Immature natural killer cell (primary cell): ENCODE results near the gene DMAP1. TPM values are rescaled to one million over a fixed set of nuclear protein-coding genes. Genes with fewer than 3 reads are reported as not detected.

Experiments
- DNase-seq, 3 donors: peaks; one replicate each; pipeline ENCODE4 v3.0.0; 2022; ENCODE audit warnings: mixed read lengths in 1 of 3
- H3K27ac Mint-ChIP-seq, 6 donors: one replicate each; pipeline ENCODE4 v1.8.0; 2020; ENCODE audit warnings: mixed read lengths in 6 of 6, mild to moderate bottlenecking in 5 of 6, inconsistent platforms in 4 of 6, moderate library complexity in 3 of 6
- H3K27me3 Mint-ChIP-seq, 3 donors: one replicate each; pipeline ENCODE4 v1.8.0; 2020 to 2021; ENCODE audit warnings: low read depth in 3 of 3, mild to moderate bottlenecking in 3 of 3, mixed read lengths in 3 of 3, moderate library complexity in 3 of 3, inconsistent platforms in 1 of 3
- H3K36me3 Mint-ChIP-seq, 3 donors: one replicate each; pipeline ENCODE4 v1.8.0; 2020; ENCODE audit warnings: mixed read lengths in 3 of 3, inconsistent platforms in 2 of 3, mild to moderate bottlenecking in 2 of 3
- H3K4me1 Mint-ChIP-seq, 2 donors: one replicate each; pipeline ENCODE4 v1.8.0; 2020; ENCODE audit warnings: inconsistent platforms in 2 of 2, mild to moderate bottlenecking in 2 of 2, mixed read lengths in 2 of 2, moderate library complexity in 1 of 2
- H3K4me3 Mint-ChIP-seq, 5 donors: one replicate each; pipeline ENCODE4 v1.8.0; 2020; ENCODE audit warnings: mild to moderate bottlenecking in 5 of 5, mixed read lengths in 5 of 5, inconsistent platforms in 3 of 5, moderate library complexity in 3 of 5
- H3K9me3 Mint-ChIP-seq, 6 donors: one replicate each; pipeline ENCODE4 v1.8.0; 2020; ENCODE audit warnings: mild to moderate bottlenecking in 6 of 6, mixed read lengths in 6 of 6, inconsistent platforms in 4 of 6, moderate library complexity in 3 of 6
- polyA plus RNA-seq, 3 donors: library from polyadenylated mRNA; unstranded; fragments of 300-500 nt; fragmentation: Illumina TruSeq; gene quantifications; one replicate each; pipeline ENCODE4 v1.2.3, GENCODE V29; 2021

DMAP1 gene
- polyA plus RNA-seq, 3 donors from 2014 or later = 29.4 to 44.3 (median 39.8) TPM

- no peak overlapping the region for H3K27ac Mint-ChIP-seq
- H3K9me3 Mint-ChIP-seq = no peaks in the 10 kb centered on the region
Observed at GRCh38 chr1:44251989-44252671, 38.9 kb downstream of the DMAP1 start.

GRCh38 chr1:44254392-44254910 is 41.2 kb downstream of the DMAP1 start:
- no peak overlapping the region for H3K4me3 Mint-ChIP-seq
- peaks cover 0 to 2% (median 0%) of the 10 kb centered on the region in 3 donors for H3K27me3 Mint-ChIP-seq
- H3K4me1 Mint-ChIP-seq = no peaks in the 10 kb centered on the region
- no peak overlapping the region for H3K27ac Mint-ChIP-seq
- peaks cover 0 to 3% (median 0%) of the 10 kb centered on the region in 3 donors for H3K36me3 Mint-ChIP-seq
- no peak for DNase-seq
- H3K9me3 Mint-ChIP-seq = no peaks in the 10 kb centered on the region

More at GRCh38 chr1:44251989-44252671, 38.9 kb downstream of the DMAP1 start:
- peaks cover 0 to 2% (median 0%) of the 10 kb centered on the region in 3 donors for H3K27me3 Mint-ChIP-seq
- peaks cover 0 to under 1% (median 0%) of the 10 kb centered on the region in 3 donors for H3K36me3 Mint-ChIP-seq
- H3K4me3 Mint-ChIP-seq = no peak overlapping the region
- no peak for DNase-seq
- no peaks in the 10 kb centered on the region for H3K4me1 Mint-ChIP-seq

- Mint-ChIP-seq H3K4me1 (no peaks in the 10 kb centered on the region), H3K27me3 (no peaks in the 10 kb centered on the region), H3K9me3 (no peaks in the 10 kb centered on the region), H3K36me3 (peaks cover 0 to 3% (median 0%) of the 10 kb centered on the region in 3 donors), H3K4me3 (no peak overlapping the region), H3K27ac (no peak overlapping the region)
- no peak for DNase-seq
Observed at GRCh38 chr1:44256762-44257554, 43.7 kb downstream of the DMAP1 start.

- Mint-ChIP-seq H3K9me3 (no peaks in the 10 kb centered on the region), H3K4me3 (no peak overlapping the region), H3K27ac (no peak overlapping the region), H3K36me3 (peaks cover 0 to 3% (median 0%) of the 10 kb centered on the region in 3 donors), H3K4me1 (peaks cover 0 to 6% of the 10 kb centered on the region in 2 donors), H3K27me3 (no peaks in the 10 kb centered on the region)
- no peak for DNase-seq
Observed at GRCh38 chr1:44259090-44259489, 45.8 kb downstream of the DMAP1 start.

- DNase-seq = no peak
- Mint-ChIP-seq H3K4me1 (peaks cover 5 to 12% of the 10 kb centered on the region in 2 donors), H3K9me3 (no peaks in the 10 kb centered on the region), H3K4me3 (no peak overlapping the region), H3K27ac (no peak overlapping the region), H3K36me3 (peaks cover 0 to 3% (median 0%) of the 10 kb centered on the region in 3 donors), H3K27me3 (no peaks in the 10 kb centered on the region)
Observed at GRCh38 chr1:44260792-44261170, 47.5 kb downstream of the DMAP1 start.

GRCh38 chr1:44261171-44261817 is 48.0 kb downstream of the DMAP1 start:
- no peaks in the 10 kb centered on the region for H3K9me3 Mint-ChIP-seq
- H3K4me3 Mint-ChIP-seq = no peak overlapping the region
- DNase-seq = no peak
- H3K4me1 Mint-ChIP-seq = peaks cover 5 to 12% of the 10 kb centered on the region in 2 donors
- no peaks in the 10 kb centered on the region for H3K27me3 Mint-ChIP-seq
- peaks cover 0 to 3% (median 0%) of the 10 kb centered on the region in 3 donors for H3K36me3 Mint-ChIP-seq
- no peak overlapping the region for H3K27ac Mint-ChIP-seq

- H3K4me3 Mint-ChIP-seq = no peak overlapping the region
- no peaks in the 10 kb centered on the region for H3K9me3 Mint-ChIP-seq
- H3K27me3 Mint-ChIP-seq = peaks cover 0 to under 1% (median 0%) of the 10 kb centered on the region in 3 donors
- H3K36me3 Mint-ChIP-seq = peaks cover 0 to 3% (median 0%) of the 10 kb centered on the region in 3 donors
- peaks cover 5 to 12% of the 10 kb centered on the region in 2 donors for H3K4me1 Mint-ChIP-seq
- H3K27ac Mint-ChIP-seq = no peak overlapping the region
- no peak for DNase-seq
Observed at GRCh38 chr1:44261962-44262361, 48.7 kb downstream of the DMAP1 start.

DNA sequence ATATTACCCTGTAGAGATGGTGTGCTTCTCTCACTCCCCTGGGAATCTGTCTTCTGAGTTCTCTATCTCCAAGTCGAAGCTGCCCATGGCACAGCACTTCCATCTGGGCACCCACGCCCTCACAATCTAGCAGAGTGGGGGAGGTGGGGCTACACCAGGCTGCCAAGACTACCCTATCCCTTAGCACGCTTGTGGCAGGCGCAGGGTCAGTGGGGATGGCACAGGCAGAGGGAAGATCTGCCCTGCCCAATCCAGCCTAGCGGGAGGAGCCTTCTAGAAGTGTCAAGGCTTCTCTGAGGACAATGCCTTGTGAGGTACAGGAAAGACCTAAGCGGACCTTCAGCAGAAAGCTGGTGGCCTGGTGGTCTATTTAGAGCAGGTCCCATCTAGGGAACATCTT is 49.1 kb downstream of the DMAP1 start:
- peaks cover 5 to 12% of the 10 kb centered on the region in 2 donors for H3K4me1 Mint-ChIP-seq
- no peak overlapping the region for H3K27ac Mint-ChIP-seq

DNA sequence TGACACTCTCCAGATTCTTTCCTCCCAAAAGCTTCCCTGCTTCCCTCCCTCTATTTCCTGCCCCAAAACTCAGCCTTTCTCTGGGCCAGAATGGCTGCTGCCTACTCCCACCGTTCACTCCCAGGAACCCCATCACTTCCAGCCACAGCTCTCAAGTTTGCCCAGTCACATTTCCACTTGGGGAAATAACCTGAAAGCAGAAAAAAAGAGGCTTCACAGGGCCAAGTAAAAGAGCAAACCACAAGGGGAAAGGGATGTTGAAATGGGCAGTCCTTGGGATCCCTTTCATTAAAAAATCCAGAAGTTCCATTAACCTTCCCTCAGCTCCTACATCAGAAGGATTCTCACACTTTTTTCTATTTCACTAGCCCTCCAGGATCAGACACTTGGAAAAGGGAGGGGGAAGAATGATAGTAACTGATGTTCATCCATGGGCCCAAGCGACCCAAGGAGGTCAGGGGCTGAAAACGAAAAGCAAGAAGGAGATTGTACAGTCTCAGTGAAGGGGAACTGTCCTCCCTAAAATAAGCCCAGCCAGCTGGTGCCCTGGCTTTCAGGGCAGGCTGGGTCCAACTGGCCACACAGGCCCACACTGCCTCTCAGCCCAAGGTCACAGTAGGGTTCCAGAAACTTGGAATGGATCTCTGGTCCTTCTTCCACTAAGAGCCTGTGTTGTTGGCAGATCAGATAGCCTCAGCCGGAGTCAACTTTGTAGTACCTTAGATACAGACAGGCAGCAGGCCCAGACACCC is 49.7 kb downstream of the DMAP1 start:
- H3K27me3 Mint-ChIP-seq = peaks cover 0 to 2% (median 0%) of the 10 kb centered on the region in 3 donors
- no peaks in the 10 kb centered on the region for H3K9me3 Mint-ChIP-seq
- H3K4me3 Mint-ChIP-seq = no peak overlapping the region
- no peak overlapping the region for H3K27ac Mint-ChIP-seq
- no peak for DNase-seq
- peaks cover 0 to 3% (median 0%) of the 10 kb centered on the region in 3 donors for H3K36me3 Mint-ChIP-seq
- H3K4me1 Mint-ChIP-seq = peaks cover 5 to 12% of the 10 kb centered on the region in 2 donors

More for the DNA sequence above, 49.1 kb downstream of the DMAP1 start:
- Mint-ChIP-seq H3K9me3 (no peaks in the 10 kb centered on the region), H3K36me3 (peaks cover 0 to 3% (median 0%) of the 10 kb centered on the region in 3 donors), H3K4me3 (no peak overlapping the region), H3K27me3 (peaks cover 0 to 2% (median 0%) of the 10 kb centered on the region in 3 donors)
- DNase-seq = no peak

GRCh38 chr1:44263568-44264450 is 50.5 kb downstream of the DMAP1 start:
- no peaks in the 10 kb centered on the region for H3K9me3 Mint-ChIP-seq
- no peak overlapping the region for H3K4me3 Mint-ChIP-seq
- H3K27me3 Mint-ChIP-seq = peaks cover 0 to 2% (median 0%) of the 10 kb centered on the region in 3 donors
- H3K27ac Mint-ChIP-seq = peak overlapping the region in 1 of 6 donors; percentile 24
- no peaks in the 10 kb centered on the region for H3K36me3 Mint-ChIP-seq
- DNase-seq = no peak
- peaks cover 5 to 12% of the 10 kb centered on the region in 2 donors for H3K4me1 Mint-ChIP-seq

- Mint-ChIP-seq H3K4me3 (no peak overlapping the region), H3K4me1 (peaks cover 5 to 12% of the 10 kb centered on the region in 2 donors), H3K36me3 (no peaks in the 10 kb centered on the region), H3K9me3 (no peaks in the 10 kb centered on the region), H3K27me3 (peaks cover 0 to 2% (median 0%) of the 10 kb centered on the region in 3 donors), H3K27ac (peak overlapping the region in 1 of 6 donors; percentile 13)
- DNase-seq = no peak
Observed at GRCh38 chr1:44264451-44264771, 51.1 kb downstream of the DMAP1 start.

DNA sequence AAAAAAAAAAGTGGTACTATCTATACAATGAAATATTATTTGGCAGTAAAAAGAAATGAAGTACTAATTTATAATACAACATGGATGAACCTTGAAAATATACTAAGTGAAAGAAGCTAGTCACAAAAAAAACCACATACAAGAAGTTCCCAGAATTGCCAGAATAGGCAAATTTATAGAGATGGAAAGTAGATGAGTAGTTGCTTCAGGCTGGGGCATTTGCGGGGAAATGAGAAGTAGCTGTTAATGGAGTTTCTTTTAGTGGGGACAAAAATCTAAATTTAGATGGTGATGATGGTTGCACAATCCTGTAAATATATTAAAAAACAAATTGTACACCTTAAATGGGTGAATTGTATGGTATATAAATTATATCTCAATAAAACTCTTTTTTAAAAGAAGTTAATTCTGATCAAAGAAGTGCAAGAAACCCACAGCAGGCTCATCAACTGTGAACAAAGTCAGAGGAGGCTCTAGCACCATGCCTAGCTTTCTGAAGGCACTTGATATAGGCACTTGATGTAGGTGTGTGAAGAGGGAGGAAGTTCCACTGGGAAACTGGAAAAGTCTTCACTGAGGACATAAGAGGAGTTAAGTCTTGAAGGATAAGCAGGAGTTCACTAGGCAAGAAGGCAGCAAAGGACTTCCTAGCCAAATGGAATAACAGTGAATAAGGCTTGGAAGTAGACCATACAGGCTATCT is 52.5 kb downstream of the DMAP1 start:
- H3K27me3 Mint-ChIP-seq = peaks cover 0 to 2% (median 1%) of the 10 kb centered on the region in 3 donors
- no peak for DNase-seq
- no peaks in the 10 kb centered on the region for H3K9me3 Mint-ChIP-seq
- H3K27ac Mint-ChIP-seq = no peak overlapping the region
- no peaks in the 10 kb centered on the region for H3K36me3 Mint-ChIP-seq
- H3K4me1 Mint-ChIP-seq = peaks cover 5 to 12% of the 10 kb centered on the region in 2 donors
- H3K4me3 Mint-ChIP-seq = no peak overlapping the region
